HG03432 (cell line): Measurements from ENCODE around the gene EPHB2.

Source experiments
- ATAC-seq: cut with Tn5 transposase; IDR thresholded peaks from one replicate; pipeline ENCODE4 v1.9.1; 2021; ENCODE audit warnings: mild to moderate bottlenecking, moderate library complexity; ENCODE audit not compliant: unreplicated experiment

Gene EPHB2

DNA sequence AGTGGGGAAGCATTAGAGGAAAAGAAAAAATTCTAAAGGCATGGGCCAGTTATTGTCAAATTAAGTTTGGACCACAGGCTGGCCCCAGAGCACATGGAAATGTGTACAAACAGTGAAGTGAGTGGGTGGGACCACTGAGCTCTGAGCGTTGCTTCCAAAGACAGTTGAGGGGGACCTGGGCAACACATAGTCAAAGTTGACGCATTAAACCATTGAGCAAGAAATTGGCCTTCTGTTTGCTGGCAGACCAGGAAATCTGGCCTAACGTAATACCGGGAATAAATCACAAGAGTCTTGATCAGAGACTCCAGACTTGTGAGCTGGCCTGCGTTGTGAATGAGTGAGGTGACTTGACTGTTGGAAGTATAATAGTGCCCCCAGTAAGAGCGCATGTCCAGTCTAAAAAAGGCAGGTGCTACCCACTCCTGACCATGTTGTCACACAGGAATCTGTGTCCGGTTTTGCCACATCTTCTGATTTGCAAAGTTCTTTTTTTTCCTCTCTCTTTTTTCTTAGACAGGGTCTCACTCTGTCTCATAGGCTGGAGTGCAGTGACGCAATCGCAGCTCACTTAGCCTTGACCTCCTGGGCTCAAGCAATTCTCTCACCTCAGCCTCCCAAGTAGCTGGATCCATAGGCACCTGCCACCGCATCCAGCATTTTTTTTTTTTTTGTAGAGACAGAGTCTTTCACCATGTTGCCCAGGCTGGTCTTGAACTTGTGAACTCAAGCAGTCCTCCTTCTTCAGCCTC, 10.7 kb downstream of the EPHB2 start:
- no peak for ATAC-seq

DNA sequence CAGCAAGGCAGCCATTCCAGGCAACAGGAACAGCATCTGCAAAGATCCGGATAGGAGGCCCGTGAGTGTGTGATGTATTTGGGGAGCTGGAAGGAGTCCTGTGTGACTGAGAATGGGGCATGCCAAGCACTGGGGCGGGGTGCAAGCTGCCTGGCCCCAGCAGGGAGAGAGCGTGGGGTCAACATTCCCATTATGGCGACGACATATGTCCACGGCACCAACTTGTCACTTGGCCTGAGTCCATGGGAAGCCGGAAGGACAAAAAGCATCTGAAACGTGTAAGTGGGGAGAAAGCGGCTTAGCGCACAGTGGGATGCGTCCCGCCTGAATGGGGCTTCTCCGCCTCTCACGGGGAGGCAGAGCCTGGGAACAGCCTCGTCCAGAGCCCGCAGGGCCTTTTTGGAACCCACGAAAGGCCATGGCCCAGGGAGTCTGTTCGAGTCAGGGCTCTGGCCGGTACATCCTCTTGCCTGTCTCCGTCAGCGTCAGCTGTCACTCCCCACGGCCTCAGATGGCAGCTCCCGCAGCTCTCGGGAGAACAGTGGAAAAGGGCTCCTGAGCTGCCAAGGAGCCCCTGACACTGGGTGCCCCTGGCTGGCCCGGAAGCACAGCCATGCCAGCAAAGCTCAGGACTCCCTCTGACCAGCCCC, 12.4 kb downstream of the EPHB2 start:
- ATAC-seq, result no peak

DNA sequence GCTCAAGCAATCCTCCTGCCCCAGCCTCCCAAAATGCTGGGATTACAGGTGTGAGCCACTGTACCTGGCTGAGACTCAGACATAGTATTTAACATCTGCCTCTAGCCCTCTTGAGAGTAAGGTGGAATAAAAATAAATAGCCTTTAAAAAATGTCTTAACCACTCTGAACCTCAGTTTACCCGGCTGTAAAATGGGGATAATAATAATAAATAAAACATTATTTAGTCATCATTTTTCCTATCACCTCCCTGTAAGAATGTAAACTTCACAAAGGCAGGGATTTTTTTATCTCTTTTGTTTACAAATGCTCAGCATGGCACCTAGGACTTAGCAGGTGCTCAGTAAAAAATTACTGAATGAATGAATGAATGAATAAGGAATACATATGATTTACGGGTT, 17.2 kb downstream of the EPHB2 start:
- no peak for ATAC-seq

DNA sequence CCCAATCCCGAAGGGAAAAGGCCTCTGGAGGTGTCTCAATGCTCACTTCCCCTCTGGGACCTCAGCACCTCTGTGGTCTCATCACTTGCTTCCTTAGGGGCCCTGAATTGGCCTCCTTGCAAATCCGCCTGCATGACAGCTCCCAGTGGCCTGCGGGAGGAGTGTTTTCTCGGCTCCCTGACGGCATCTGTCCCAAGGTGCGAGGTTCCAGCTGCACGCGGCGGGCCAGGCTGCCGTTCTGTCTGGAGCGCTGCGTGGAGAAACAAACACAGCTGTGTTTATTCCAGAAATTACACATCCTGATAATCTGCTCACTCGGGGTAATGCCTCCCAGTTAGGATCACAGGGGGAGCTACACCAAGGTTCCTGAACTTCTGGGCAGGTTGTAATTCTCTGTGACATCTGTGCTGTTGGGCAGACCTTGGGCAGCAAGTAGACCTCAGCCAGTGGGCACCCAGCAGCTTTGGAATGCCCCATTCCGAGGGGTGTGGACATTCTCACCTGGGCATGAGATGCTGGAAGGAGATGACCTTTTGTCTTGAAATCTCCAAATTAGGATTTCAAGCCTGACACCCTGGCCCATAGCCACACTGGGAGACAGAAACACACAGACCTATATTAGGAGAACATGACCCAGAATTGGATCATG, 18.2 kb downstream of the EPHB2 start:
- no peak for ATAC-seq

DNA sequence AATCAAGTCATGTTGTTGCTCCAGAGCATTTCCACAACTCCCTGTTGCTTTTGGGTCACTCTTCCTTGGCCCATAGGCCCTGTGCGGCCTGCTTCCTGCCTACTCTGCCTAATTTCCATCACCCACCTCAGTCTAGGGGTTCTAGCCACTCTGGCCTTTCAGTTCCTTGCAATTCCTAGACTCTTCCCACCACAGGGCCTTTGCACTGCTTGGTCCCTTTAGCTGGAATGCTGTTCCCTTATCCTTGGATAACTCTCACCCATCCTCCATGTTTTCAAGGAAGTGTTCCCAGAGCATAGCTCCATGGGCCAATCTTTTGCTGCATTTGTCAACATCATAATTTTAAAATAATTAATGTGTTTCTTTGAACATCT, 18.7 kb downstream of the EPHB2 start:
- no peak for ATAC-seq

DNA sequence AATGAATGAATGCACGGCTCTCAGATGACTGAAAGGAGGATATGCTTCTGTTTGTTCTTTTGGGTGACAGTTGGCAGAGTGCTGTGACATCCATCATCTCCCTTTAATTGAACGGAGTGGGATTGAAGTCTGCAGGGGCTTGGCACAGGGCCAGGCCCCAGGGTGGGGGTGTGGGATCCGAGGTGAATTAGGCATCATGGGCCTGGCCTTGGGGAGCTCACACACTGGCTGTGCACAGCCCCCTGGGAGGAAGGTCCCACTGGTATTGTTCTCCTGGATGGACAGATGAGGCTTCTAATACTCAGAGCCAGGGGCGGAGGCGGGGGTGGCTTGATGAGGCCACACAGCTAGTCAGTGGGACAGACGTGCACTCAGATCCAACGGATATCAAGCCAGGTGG, 19.3 kb downstream of the EPHB2 start:
- ATAC-seq, result no peak

DNA sequence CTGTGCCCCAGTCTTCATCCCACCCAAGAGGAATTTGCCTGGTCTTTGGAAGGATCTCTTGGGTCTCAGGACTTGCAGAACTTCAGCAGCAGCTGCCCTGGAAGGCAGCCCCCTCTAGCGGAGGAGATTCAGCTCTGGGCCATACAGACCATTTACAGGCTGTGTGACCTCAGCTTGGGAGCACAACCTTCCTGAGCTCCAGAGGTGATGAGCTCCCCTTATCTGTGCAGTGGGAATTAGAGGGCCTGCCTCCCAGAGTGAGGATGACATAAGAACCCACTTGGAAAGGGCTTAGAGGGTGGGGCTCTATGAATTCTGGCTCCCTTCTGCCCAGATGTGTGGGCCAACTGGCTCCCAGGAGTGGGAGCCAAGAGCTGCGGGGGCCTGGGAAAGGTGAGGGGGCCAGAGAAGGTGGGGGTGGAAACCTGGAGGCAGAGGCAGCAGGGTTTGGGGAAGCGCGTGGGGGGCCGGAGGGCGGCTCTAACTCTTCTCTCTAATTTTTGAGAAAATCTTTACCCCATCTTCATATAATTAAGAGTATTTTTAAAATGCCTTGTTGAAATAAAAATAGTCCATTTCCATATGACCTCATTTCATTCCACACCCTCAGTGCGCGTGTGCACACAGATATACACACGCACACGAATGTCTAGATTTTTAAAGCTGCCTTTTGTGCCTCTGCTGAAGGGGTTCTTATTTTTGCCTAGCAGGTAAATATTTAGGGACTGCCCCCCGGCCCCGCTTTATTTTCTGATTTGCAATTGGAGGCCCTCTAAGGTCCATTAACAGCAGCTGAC, 21.5 kb downstream of the EPHB2 start:
- ATAC-seq, result no peak

DNA sequence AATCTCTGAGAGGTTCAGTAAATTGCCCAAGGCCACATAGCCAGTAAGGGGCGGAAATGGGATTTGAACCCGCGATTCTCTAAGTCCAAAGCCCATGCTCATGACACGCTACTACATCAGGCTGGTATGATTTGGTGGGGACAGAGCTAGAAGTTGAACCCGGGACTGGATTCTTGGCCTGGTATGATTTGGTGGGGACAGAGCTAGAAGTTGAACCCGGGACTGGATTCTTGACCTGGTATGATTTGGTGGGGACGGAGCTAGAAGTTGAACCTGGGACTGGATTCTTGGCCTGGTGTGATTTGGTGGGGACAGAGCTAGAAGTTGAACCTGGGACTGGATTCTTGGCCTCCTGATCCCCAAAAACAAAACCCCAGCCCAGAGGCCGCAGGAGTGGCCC, 23.0 kb downstream of the EPHB2 start:
- ATAC-seq, result no peak

DNA sequence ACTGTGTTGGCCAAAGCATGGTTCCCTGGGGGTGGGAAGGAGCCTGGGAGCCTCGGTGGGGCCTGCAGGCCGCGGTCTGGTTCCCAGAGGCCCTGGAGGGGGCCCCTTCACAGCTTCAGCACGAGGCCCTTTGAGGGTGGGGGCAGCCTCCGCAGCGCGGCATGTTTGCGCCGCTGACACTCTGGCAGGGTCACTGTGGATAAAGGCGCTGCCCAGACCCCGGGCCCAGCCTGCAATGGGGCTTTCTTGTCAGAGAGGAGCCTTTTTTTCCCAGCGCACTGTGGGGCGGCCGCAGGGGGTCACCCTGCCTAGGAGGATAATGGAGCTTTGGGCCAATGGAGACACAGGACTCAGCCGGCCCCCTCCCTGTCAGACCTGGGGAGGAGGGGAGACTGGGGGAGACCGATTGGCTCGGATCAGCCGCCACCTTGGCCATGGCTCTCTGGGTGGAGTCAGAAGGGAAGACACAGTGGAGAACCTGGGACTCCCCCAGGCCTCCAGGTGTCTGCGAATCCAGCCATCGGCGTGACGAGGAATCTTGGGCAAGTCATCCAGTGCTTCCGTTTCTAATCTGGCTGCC, 26.0 kb downstream of the EPHB2 start:
- ATAC-seq, result no peak

DNA sequence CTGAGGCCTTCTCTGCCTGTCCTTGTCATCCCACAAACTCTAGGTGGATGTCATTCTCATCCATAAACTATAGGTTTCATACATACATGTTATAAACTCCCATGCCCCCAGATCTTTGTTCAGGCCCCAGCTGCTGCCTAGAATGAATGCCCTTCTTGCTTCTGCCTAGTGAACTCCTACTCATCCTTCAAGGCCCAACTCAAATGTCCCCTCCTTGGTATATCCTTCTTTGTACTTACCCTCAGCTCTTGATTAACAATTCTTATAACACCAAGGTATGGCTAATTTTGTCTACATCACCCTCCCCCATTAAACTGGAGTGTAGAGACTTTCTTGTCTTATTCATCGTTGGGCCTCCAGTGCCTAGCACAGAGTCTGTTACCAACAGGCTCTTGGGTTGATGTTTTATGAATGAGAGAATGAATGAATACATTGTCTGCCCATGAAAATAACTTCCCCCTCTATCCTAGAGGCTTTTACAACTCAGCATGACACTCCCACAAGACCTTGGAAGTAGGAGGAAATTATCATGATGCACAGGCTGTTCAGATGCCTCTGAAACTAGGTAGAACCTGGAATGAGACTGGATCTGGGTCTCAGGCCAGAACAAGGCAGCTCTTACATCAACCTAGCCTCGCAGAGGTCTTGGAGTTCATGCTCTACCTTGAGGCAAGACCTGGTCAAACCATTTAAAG, 26.9 kb downstream of the EPHB2 start:
- no peak for ATAC-seq

DNA sequence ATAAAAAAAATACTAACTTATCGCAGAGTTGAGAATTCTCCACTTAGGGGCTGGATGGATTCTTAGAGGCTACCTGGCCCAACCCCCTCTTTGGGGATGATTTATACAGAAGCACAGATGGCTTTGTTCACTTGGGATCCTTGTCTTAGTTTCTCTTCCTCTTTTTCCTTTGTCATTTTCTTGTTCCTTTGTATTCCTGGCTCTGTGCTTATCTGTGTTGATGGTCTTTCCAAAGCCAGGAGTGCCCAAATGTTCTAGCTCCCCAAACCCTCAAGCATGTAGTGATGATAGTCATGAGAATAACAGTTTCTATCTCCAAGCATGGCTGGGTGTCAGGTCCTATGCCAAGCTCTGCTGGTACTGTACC, 27.4 kb downstream of the EPHB2 start:
- ATAC-seq, result no peak

DNA sequence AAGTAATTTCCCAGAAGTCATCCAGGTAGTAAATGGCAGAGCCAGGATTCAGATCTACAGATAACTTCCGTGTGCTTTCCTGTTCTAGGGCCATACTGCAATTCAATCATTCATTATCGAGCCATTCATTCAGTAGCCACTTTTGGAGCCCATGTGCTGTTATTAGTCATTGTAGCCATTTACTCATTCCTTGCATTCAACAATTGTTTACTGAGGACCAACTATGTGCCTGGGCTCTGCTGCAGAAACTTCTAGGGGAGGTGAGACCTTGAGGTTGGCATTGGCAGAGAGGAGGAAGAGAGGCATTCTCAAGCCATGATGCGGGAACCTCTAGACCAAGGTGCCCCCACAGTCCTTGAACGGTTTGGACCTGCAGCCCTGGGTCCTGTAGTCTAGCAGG, 27.9 kb downstream of the EPHB2 start:
- ATAC-seq, result no peak

DNA sequence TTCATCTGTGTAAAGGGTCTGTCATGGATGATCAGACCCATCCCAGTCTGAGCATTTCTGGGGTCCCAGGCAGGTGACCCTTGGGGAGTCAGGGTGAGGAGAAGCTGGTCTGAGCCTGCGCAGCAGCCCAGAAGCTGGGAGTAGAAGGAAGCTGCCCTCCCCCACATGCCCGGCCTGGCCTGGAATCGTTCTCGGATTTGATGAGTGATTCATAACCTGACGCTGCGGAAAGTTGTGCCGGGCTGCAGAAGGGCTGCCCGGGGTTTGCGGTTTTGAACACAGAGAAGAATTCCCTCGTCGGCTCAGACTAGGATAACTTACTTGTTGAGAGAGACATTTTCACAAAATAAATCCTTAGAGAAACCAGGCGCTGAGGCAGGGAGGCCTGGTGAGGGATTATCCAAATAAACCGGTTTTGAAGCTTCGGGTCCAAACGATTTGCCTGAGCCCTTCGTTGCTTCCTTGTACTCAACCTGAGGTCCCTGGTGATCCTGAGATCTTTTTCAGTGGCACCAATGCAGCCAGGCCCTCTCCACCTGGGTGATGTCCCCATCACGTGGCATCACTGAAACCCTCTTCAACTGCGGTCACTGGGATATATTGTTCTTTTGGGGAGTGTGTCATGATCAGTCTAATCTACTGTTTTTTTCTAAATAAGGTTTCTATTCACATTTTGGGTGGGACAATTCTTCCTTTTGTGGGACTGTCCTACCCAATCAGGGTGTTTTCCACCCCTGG, 29.2 kb downstream of the EPHB2 start:
- no peak for ATAC-seq

DNA sequence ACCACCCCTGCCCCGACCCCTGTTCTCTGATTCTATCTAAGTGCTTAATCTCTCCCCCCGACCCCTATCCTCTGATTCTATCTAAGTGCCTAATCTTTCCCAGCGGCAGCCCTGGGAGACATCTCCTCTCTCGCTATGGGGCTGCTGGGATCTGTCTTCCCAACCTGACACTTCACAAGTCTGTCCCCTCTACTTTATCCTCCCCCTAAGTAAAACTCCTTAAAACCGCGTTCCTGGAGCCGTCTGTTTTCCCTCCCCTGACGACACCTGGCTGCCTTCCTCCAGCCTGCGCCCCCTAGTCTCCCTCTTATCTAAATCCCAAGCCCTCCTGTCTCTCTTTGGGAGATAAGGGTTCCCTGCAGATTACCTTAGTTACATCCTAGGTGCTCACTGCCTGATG, 30.5 kb downstream of the EPHB2 start:
- ATAC-seq, result no peak

DNA sequence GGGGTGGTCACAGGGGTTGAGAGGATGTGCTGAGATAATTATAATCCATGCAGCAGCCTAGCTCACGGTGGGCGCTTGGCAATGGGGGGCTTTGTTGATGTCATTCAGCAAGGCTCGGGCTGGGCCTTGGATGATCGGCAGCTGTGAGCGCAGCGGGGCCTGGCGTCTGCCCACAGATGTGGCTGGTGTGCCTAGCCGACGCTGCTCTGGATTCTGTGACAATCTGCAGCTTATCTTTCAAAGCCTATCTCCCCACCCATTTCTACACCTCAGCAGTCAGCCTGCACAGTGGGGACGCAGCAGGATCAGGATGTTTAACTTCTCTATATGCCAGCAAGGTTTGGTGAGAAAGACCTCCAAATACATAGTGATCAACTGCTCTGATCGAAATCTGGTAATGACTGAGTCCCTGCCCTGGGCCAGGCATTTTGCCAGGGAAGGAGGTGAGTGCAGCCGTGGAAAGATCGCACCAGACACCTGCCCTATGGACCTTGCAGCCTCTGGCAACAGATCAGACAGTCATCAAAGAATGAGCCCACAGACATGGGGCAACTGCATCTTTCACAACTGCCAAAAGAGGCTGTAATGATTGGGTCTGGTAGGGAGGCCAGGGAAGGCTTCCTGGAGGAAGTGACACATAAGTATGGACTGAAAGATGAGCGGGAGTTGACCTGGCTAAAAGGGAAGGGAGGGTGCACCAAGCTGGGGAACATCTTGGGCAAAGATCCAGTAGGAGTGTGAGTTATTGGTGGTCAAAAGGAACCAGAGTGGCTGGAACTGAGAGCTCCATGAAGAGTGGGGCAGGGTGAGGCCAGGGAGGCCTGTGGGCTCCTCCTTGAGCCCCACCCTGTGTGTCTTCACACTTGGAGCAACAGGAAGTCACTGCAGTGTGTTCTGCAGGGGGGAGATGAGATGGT, 35.3 kb downstream of the EPHB2 start:
- no peak for ATAC-seq

DNA sequence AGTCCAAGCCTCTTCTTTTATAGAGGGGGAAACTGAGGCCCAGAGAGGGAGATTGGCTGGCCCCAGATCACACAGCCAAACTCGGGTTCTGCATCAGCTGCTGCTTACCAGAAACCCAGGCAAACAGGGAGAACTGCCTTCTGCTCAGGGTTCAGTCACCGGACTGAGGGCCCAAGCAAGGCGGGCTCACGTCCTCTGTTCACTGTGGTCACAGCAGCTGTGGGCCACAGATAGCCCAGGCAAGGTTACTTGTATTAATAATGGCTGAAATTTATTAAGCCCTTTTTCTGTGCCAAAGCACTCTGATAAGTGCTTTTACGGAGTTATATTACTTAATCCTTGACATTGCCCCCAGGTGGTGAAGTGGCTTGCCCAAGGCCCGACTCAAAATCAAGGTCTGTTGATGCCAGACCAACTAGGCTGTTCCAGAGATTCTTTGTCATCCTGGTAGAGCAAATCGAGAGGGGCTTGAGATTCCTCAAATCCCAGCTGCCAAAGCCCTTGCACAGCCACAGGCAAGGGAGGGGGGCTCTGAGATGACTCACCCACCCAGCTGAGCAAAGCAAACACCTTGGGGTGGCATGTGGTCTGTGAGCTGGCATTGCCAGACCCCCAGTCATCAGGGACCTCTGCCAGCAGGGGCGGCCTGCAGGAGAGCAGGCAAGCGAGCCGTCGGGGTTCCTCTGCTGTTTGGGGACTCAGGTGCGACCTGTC, 36.5 kb downstream of the EPHB2 start:
- ATAC-seq, result no peak

DNA sequence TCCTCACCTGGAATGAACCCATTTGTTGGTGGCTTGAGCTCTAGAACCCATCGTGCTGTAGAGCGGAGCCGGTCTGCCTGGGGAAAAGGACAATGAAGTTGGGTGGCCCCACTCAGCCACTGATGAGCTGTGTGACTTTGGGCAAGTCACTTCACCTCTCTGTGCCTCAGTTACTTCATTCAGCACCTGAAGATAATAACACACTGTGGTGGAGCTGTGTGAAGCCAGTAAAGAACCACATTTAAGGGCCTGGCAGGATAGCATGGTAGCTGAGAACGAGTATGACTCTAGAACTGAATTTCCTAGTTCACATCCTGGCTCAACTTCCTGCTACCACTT, 37.1 kb downstream of the EPHB2 start:
- no peak for ATAC-seq

DNA sequence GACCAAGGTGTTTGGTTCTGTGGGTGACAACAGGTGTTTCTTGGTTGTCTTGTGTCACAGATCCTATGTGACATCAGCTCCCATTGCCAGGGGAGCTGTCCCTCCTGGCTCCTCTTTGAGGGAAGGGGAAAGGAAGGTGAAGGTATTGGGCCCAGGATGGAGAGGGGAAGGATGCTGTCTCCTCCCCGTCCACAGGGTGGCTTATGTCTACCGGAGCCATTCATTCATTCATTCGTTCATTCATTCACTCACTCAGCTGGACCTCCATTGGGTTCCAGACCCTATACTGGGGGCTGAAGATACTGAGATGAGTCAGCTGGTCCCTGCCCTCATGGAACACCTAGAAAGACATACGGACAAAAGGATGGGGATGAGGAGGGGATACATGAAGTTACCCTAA, 38.9 kb downstream of the EPHB2 start:
- ATAC-seq, result no peak
